ENCODE data around the gene NUDT9.
"Not testable (repeated sequence)": the region's sequence is repeated elsewhere in the genome, so short reads cannot be mapped to it uniquely, and the experiment has no call there.

NUDT9 gene

GRCh38 chr4:87410157-87410556, 12.2 kb upstream of the NUDT9 start:
- DNase-seq, result no peak

GRCh38 chr4:87410679-87411078, 11.7 kb upstream of the NUDT9 start:
- no peak for DNase-seq

- no peak for DNase-seq
Observed at GRCh38 chr4:87414816-87415215, 7.6 kb upstream of the NUDT9 start.

- DNase-seq, result no peak
Observed at GRCh38 chr4:87416965-87417364, 5.4 kb upstream of the NUDT9 start.

- not testable (repeated sequence) for DNase-seq
Observed at GRCh38 chr4:87418410-87418809, 4.0 kb upstream of the NUDT9 start.

GRCh38 chr4:87419578-87420249, 2.7 kb upstream of the NUDT9 start:
- DNase-seq, result no peak

- DNase-seq, result no peak
Observed at GRCh38 chr4:87420276-87420830, 2.0 kb upstream of the NUDT9 start.

GRCh38 chr4:87423317-87424098, 1.1 kb downstream of the NUDT9 start:
- no peak for DNase-seq

- DNase-seq, result not testable (repeated sequence)
Observed at GRCh38 chr4:87424099-87424543, 1.7 kb downstream of the NUDT9 start.

- no peak for DNase-seq
Observed at GRCh38 chr4:87425711-87426110, 3.3 kb downstream of the NUDT9 start.

GRCh38 chr4:87426865-87427517, 4.6 kb downstream of the NUDT9 start:
- no peak for DNase-seq

- DNase-seq, result no peak
Observed at GRCh38 chr4:87427518-87427868, 5.1 kb downstream of the NUDT9 start.

GRCh38 chr4:87428979-87429378, 6.6 kb downstream of the NUDT9 start:
- no peak for DNase-seq

- DNase-seq, result no peak
Observed at GRCh38 chr4:87430038-87430437, 7.7 kb downstream of the NUDT9 start.

- no peak for DNase-seq
Observed at GRCh38 chr4:87433342-87433741, 11.0 kb downstream of the NUDT9 start.

GRCh38 chr4:87442889-87443288, 20.5 kb downstream of the NUDT9 start:
- DNase-seq, result no peak

GRCh38 chr4:87444741-87445140, 22.4 kb downstream of the NUDT9 start:
- no peak for DNase-seq

GRCh38 chr4:87445964-87446363, 23.6 kb downstream of the NUDT9 start:
- no peak for DNase-seq

- DNase-seq, result not testable (repeated sequence)
Observed at GRCh38 chr4:87446375-87446774, 24.0 kb downstream of the NUDT9 start.

- no peak for DNase-seq
Observed at GRCh38 chr4:87451537-87451936, 29.2 kb downstream of the NUDT9 start.

- DNase-seq, result no peak
Observed at GRCh38 chr4:87458913-87459312, 36.5 kb downstream of the NUDT9 start.

- no peak for DNase-seq
Observed at GRCh38 chr4:87461281-87461700, 38.9 kb downstream of the NUDT9 start.

GRCh38 chr4:87462102-87462501, 39.7 kb downstream of the NUDT9 start:
- no peak for DNase-seq

Measured in effector CD8-positive, alpha-beta T cell (primary cell).